Loucy (cell line): ENCODE measurements around the gene LYRM4.
A peak's percentile ranks its signal among the peaks of the same experiment; 100 is the strongest.

Source experiments
- H2AFZ ChIP-seq: fragments of 200-600 bp; sonication (generic); 2 replicates; pipeline ENCODE4 v1.6.0; 2016; ENCODE audit warnings: antibody characterized with exemption, mild to moderate bottlenecking, low read length, moderate library complexity
- H3F3A ChIP-seq: fragments of 200-600 bp; 2 replicates; pipeline ENCODE4 v1.6.0; 2016; ENCODE audit warnings: antibody characterized with exemption, low read depth, mild to moderate bottlenecking
- H3K27me3 ChIP-seq: fragments of 200-600 bp; sonication (generic); 2 replicates; pipeline ENCODE4 v1.6.1; 2014; ENCODE audit warnings: low read length, mild to moderate bottlenecking; ENCODE audit not compliant: insufficient read depth, poor library complexity, severe bottlenecking
- H3K36me3 ChIP-seq: fragments of 200-600 bp; sonication (generic); 2 replicates; pipeline ENCODE4 v1.6.1; 2016; ENCODE audit warnings: low read length; ENCODE audit not compliant: insufficient read depth
- H3K4me1 ChIP-seq: fragments of 200-600 bp; sonication (generic); 2 replicates; pipeline ENCODE4 v1.5.1; 2014; ENCODE audit warnings: low read length, mild to moderate bottlenecking; ENCODE audit not compliant: insufficient read depth, poor library complexity, severe bottlenecking
- H3K4me2 ChIP-seq: fragments of 200-600 bp; sonication (generic); 2 replicates; pipeline ENCODE4 v1.6.0; 2014; ENCODE audit warnings: antibody characterized with exemption, low read length, low read depth, mild to moderate bottlenecking; ENCODE audit not compliant: poor library complexity, severe bottlenecking
- H3K4me3 ChIP-seq: fragments of 200-600 bp; sonication (generic); 2 replicates; pipeline ENCODE4 v1.5.1; 2014; ENCODE audit warnings: low read length, mild to moderate bottlenecking, mixed read lengths; ENCODE audit not compliant: poor library complexity, severe bottlenecking
- H3K79me2 ChIP-seq: fragments of 200-600 bp; sonication (generic); 2 replicates; pipeline ENCODE4 v1.6.1; 2014; ENCODE audit warnings: low read length; ENCODE audit not compliant: insufficient read depth
- H3K9ac ChIP-seq: fragments of 200-600 bp; sonication (generic); 2 replicates; pipeline ENCODE4 v1.6.0; 2014; ENCODE audit warnings: mild to moderate bottlenecking, low read depth, low read length, moderate library complexity; ENCODE audit not compliant: poor library complexity, severe bottlenecking
- H3K9me2 ChIP-seq: fragments of 200-600 bp; sonication (generic); replicated peaks from 2 replicates; pipeline ENCODE4 v1.6.1; 2016; ENCODE audit warnings: low read depth, low read length, mixed read lengths
- H3K9me3 ChIP-seq: fragments of 200-600 bp; sonication (generic); 2 replicates; pipeline ENCODE4 v1.6.1; 2014; ENCODE audit warnings: mild to moderate bottlenecking, antibody characterized with exemption, low read length, low read depth; ENCODE audit not compliant: insufficient read depth
- H4K20me1 ChIP-seq: fragments of 200-600 bp; sonication (generic); 2 replicates; pipeline ENCODE4 v1.6.0; 2014; ENCODE audit warnings: antibody characterized with exemption, low read length, mild to moderate bottlenecking; ENCODE audit not compliant: insufficient read depth, poor library complexity, severe bottlenecking
- CTCF ChIP-seq: fragments of 200-600 bp; sonication (generic); conservative IDR thresholded peaks from 2 replicates; pipeline ENCODE4 v1.5.1; 2014; ENCODE audit warnings: mild to moderate bottlenecking, antibody characterized with exemption, low read length
- EZH2phosphoT487 ChIP-seq: fragments of 200-600 bp; IDR thresholded peaks from 2 replicates; pipeline ENCODE4 v1.6.1; 2018; ENCODE audit warnings: antibody characterized with exemption, mild to moderate bottlenecking, moderate library complexity, borderline replicate concordance

The LYRM4 gene

GRCh38 chr6:5260661-5261544, at the start of gene LYRM4, which contains the start of gene FARS2:
TSS of gene LYRM4 (minus strand) at chr6:5260950. CDS start at chr6:5260733, 217 bp downstream.
TSS of gene FARS2 (plus strand) at chr6:5261513.
- peaks cover 54% of the 10 kb centered on the region for H3K79me2 ChIP-seq
- H3F3A ChIP-seq: no peaks in the 10 kb centered on the region

GRCh38 chr6:5308066-5308465, 47.3 kb upstream of the LYRM4 start:
- Histone ChIP-seq H3K79me2 (no peaks in the 10 kb centered on the region), H3K4me3 (no peak overlapping the region), H3F3A (no peaks in the 10 kb centered on the region), H3K27me3 (no peaks in the 10 kb centered on the region), H3K4me2 (no peak overlapping the region), H3K36me3 (no peaks in the 10 kb centered on the region), H3K9ac (no peak overlapping the region), H3K9me3 (no peaks in the 10 kb centered on the region), H2AFZ (no peak overlapping the region), H4K20me1 (no peaks in the 10 kb centered on the region), H3K4me1 (no peaks in the 10 kb centered on the region), H3K9me2 (no peaks in the 10 kb centered on the region)
- no peak for TF ChIP-seq EZH2phosphoT487
- TF ChIP-seq CTCF: no peak

More at GRCh38 chr6:5260661-5261544, at the start of gene LYRM4, which contains the start of gene FARS2:
- Histone ChIP-seq H3K4me2 (peak within 1 kb of the TSS; percentile 91), H3K4me3 (peak within 1 kb of the TSS; percentile 86), H3K27me3 (no peaks in the 10 kb centered on the region), H4K20me1 (no peaks in the 10 kb centered on the region), H3K9me2 (no peaks in the 10 kb centered on the region; the same call in 1 of the 2 replicates), H3K9me3 (no peaks in the 10 kb centered on the region), H2AFZ (peak within 1 kb of the TSS; percentile 97), H3K9ac (peak within 1 kb of the TSS; percentile 73), H3K36me3 (no peaks in the 10 kb centered on the region), H3K4me1 (peaks cover 18% of the 10 kb centered on the region)
- no peak for TF ChIP-seq CTCF
- TF ChIP-seq EZH2phosphoT487: no peak

GRCh38 chr6:5307058-5307457, 46.3 kb upstream of the LYRM4 start:
- Histone ChIP-seq H3K9me3 (no peaks in the 10 kb centered on the region), H3K9me2 (no peaks in the 10 kb centered on the region), H3F3A (no peaks in the 10 kb centered on the region), H3K4me2 (no peak overlapping the region), H3K4me1 (peaks cover 6% of the 10 kb centered on the region), H4K20me1 (no peaks in the 10 kb centered on the region), H3K9ac (no peak overlapping the region), H2AFZ (no peak overlapping the region), H3K36me3 (no peaks in the 10 kb centered on the region), H3K79me2 (no peaks in the 10 kb centered on the region), H3K27me3 (no peaks in the 10 kb centered on the region), H3K4me3 (no peak overlapping the region)
- no peak for TF ChIP-seq EZH2phosphoT487
- no peak for TF ChIP-seq CTCF
